SU-DHL-6 (cell line): ENCODE measurements around the gene ACY1.

ENCODE experiments used
- CTCF ChIP-seq: fragments of 200-600 bp; sonication (generic); IDR thresholded peaks from one replicate; pipeline ENCODE4 v1.5.1; 2017; ENCODE audit warnings: antibody characterized with exemption, mild to moderate bottlenecking, low read length, moderate library complexity; ENCODE audit not compliant: insufficient read depth, poor library complexity, severe bottlenecking
- EZH2phosphoT487 ChIP-seq: fragments of 200-600 bp; sonication (generic), shearing (Covaris generic); conservative IDR thresholded peaks from 2 replicates; pipeline ENCODE4 v1.6.1; 2018; ENCODE audit warnings: mild to moderate bottlenecking, antibody characterized with exemption, low read length, moderate library complexity, mixed read lengths

GRCh38 chr3:51992017-51992682 is 8.8 kb downstream of the ACY1 start:
- TF ChIP-seq CTCF (no peak), EZH2phosphoT487 (no peak)
